B cell (primary cell): Measurements from ENCODE around the gene RAB33B. TPM values are rescaled to one million over a fixed set of nuclear protein-coding genes. Genes with fewer than 3 reads are reported as not detected.

Experiments
- ATAC-seq: fragments of 200-7000 bp; cut with Tn5 transposase; one replicate; pipeline ENCODE4 v1.10.0; 2021; ENCODE audit warnings: low read depth, mild to moderate bottlenecking, moderate number of reproducible peaks, moderate library complexity
- CTCF ChIA-PET: fragments of 350-600 bp; sonication (Branson Sonifier 250); formaldehyde crosslinking; loops from one replicate; lab custom pipeline; 2021; ENCODE audit warnings: antibody characterized with exemption, inconsistent platforms; lab: Charles Lee
- POLR2A ChIA-PET: fragments of 350-600 bp; sonication (Branson Sonifier 250); formaldehyde crosslinking; loops from one replicate; lab custom pipeline; 2021; ENCODE audit warnings: antibody characterized with exemption; lab: Charles Lee
- DNase-seq: peaks from one replicate; pipeline ENCODE4 v3.0.0; 2013
- H2AFZ ChIP-seq: 2 replicates; pipeline ENCODE4 v1.6.1; 2012; ENCODE audit warnings: mild to moderate bottlenecking, low read depth, low read length; ENCODE audit not compliant: insufficient read depth, poor library complexity, severe bottlenecking
- H3K27ac ChIP-seq, 2 donors: 1 replicate in 1 of 2; 2 replicates in 1 of 2; pipeline ENCODE4 v1.5.1; 2012 to 2013; ENCODE audit warnings: low read length in 2 of 2, mild to moderate bottlenecking in 2 of 2, moderate library complexity in 1 of 2
- H3K27me3 ChIP-seq, 4 experiments: fragments of 200-600 bp in 1 of 4; sonication (generic) in 1 of 4; replicated peaks in 1 of 4; 1 replicate in 2 of 4; 2 replicates in 2 of 4; pipeline versions ENCODE4 v1.6.1 to v1.7.0; 2013 to 2016; ENCODE audit warnings: low read length in 3 of 4, mild to moderate bottlenecking in 2 of 4, mixed read lengths in 1 of 4, moderate library complexity in 1 of 4; ENCODE audit not compliant: insufficient read depth in 4 of 4, control insufficient read depth in 3 of 4; ENCODE audit errors: control extremely low read depth in 1 of 4
- H3K36me3 ChIP-seq, 2 experiments: replicated peaks in 1 of 2; 1 replicate in 1 of 2; 2 replicates in 1 of 2; pipeline versions ENCODE4 v1.6.1 to v1.7.1; 2013; ENCODE audit warnings: low read length in 1 of 2; ENCODE audit not compliant: insufficient read depth in 2 of 2, control insufficient read depth in 1 of 2; ENCODE audit errors: control extremely low read depth in 1 of 2, extremely low read depth in 1 of 2
- H3K4me1 ChIP-seq, 2 donors: fragments of 200-600 bp in 1 of 2; sonication (generic) in 1 of 2; 1 replicate in 1 of 2; 2 replicates in 1 of 2; pipeline versions ENCODE4 v1.5.1 to v1.6.1; 2013 to 2017; ENCODE audit warnings: low read length in 2 of 2; ENCODE audit not compliant: control insufficient read depth in 2 of 2, insufficient read depth in 2 of 2
- H3K4me2 ChIP-seq: replicated peaks from 2 replicates; pipeline ENCODE3; 2012; ENCODE audit warnings: mild to moderate bottlenecking, low read depth, low read length; ENCODE audit not compliant: poor library complexity, severe bottlenecking
- H3K4me3 ChIP-seq, 5 experiments: fragments of 200-600 bp in 1 of 5; sonication (generic) in 1 of 5; 1 replicate in 3 of 5; 2 replicates in 2 of 5; pipeline versions ENCODE4 v1.5.1 to v1.7.0; 2011 to 2016; ENCODE audit warnings: low read length in 4 of 5, mild to moderate bottlenecking in 4 of 5, low read depth in 2 of 5, control low read depth in 1 of 5, moderate library complexity in 1 of 5; ENCODE audit not compliant: insufficient read depth in 1 of 5; ENCODE audit errors: control extremely low read depth in 1 of 5, extremely low read depth in 1 of 5
- H3K79me2 ChIP-seq: fragments of 200-600 bp; sonication (generic); one replicate; pipeline ENCODE4 v1.6.0; 2016; ENCODE audit warnings: low read length; ENCODE audit not compliant: control insufficient read depth, insufficient read depth
- H3K9ac ChIP-seq: fragments of 200-600 bp; sonication (generic); 2 replicates; pipeline ENCODE4 v1.6.1; 2017; ENCODE audit warnings: mild to moderate bottlenecking, low read length, moderate library complexity
- H3K9me3 ChIP-seq, 3 donors: one replicate each; pipeline versions ENCODE4 v1.6.1 to v1.7.1; 2013; ENCODE audit warnings: low read length in 2 of 3; ENCODE audit not compliant: control insufficient read depth in 2 of 3, insufficient read depth in 1 of 3; ENCODE audit errors: control extremely low read depth in 1 of 3
- H4K20me1 ChIP-seq: 2 replicates; pipeline ENCODE4 v1.6.0; 2012; ENCODE audit warnings: mild to moderate bottlenecking, low read length; ENCODE audit not compliant: insufficient read depth, control insufficient read depth, poor library complexity, severe bottlenecking
- H3K27ac Mint-ChIP-seq: one replicate; pipeline ENCODE4 v1.8.0; 2021; ENCODE audit warnings: mixed read lengths
- H3K27me3 Mint-ChIP-seq: one replicate; pipeline ENCODE4 v1.8.0; 2021; ENCODE audit warnings: mixed read lengths
- H3K4me1 Mint-ChIP-seq: one replicate; pipeline ENCODE4 v1.8.0; 2021; ENCODE audit warnings: mixed read lengths
- H3K4me3 Mint-ChIP-seq: one replicate; pipeline ENCODE4 v1.8.0; 2021; ENCODE audit warnings: mixed read lengths
- H3K9me3 Mint-ChIP-seq: one replicate; pipeline ENCODE4 v1.8.0; 2022; ENCODE audit warnings: mixed read lengths; ENCODE audit not compliant: insufficient read depth
- EZH2 ChIP-seq: IDR thresholded peaks from 2 replicates; pipeline ENCODE4 v1.6.1; 2012; ENCODE audit warnings: borderline replicate concordance, low read depth, mild to moderate bottlenecking, moderate library complexity, low read length; ENCODE audit not compliant: insufficient read depth, poor library complexity, severe bottlenecking
- WGBS: methylation state at CpG from one replicate; pipeline ENCODE4 v1.1.5; 2013; ENCODE audit warnings: missing lambda C conversion rate; ENCODE audit not compliant: insufficient coverage; 5-methylcytosine and 5-hydroxymethylcytosine counted together
- intact Hi-C: fragments of 100-400 bp; cut with micrococcal nuclease; formaldehyde crosslinking; loops from one replicate; pipeline ENCODE4 v1.10.0; 2022
- polyA plus RNA-seq: library from polyadenylated mRNA; depleted of rRNA; stranded (reverse); fragments of >200 nt; gene quantifications from 2 replicates; pipeline ENCODE4 v1.2.3, GENCODE V29; 2012
- total RNA-seq, 2 donors: library from RNA; stranded (reverse); fragments of 120-200 nt in 1 of 2; gene quantifications; 1 replicate in 1 of 2; 2 replicates in 1 of 2; pipeline versions ENCODE4 v1.2.3 to v1.2.4, GENCODE V29; 2013 to 2022
- TF ChIP-seq, protein P1 (sequence below): fragments of 200-600 bp; IDR thresholded peaks from one replicate; pipeline ENCODE4 v1.8.0; 2022; ENCODE audit warnings: antibody characterized with exemption, mild to moderate bottlenecking

RAB33B gene
- total and polyA plus RNA-seq, 2 donors (not counting 1 experiment from before 2014, with no cell fraction given) = 13.1 to 18.2 TPM

DNA sequence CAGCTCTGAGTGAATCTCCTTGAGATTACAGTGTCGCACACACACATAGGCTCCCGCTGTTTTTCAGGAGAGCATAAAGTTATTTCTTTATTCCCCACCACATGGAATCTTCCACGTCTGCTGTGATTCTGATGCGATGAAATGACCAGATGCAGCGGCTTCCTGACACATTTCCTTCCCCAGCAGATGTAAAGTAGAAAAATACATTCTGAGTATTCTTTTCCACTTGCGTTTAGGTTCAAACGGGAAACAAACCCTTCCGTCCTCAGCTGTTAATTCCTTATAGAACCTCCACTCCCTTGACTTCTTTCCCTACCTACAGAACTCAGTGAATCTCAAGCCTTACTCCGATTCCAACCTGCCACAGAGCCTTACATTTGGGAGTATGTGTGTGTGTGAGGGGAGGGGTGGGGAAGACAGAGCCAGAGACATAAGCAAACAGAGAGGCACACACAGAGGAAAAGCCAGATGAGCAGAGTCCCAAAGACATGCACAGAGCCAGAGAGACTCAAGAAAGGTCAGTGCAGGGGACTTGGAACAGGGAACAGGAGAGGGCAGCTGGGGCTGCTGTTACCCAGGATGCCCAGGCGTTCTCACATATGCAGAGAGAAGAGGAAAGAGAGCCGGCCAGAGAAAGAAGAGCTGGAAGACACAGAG, 54.8 kb downstream of the RAB33B start:
- 100% methylated on average over 7 of the region's 11 CpGs for WGBS
- no peaks in the 10 kb centered on the region for H4K20me1 ChIP-seq
- ChIA-PET POLR2A (no interaction called here), CTCF (interaction anchor here (1.2 to 1.8 kb wide), 3 partner anchors 92 to 478 kb away, joined by 4 to 7 read pairs (median 4); no protein-coding TSS in a partner anchor)
- peaks cover 0 to 3% (median 0%) of the 10 kb centered on the region in 3 donors for H3K9me3 ChIP-seq
- H3K27me3 ChIP-seq = no peaks in the 10 kb centered on the region
- no peaks in the 10 kb centered on the region for H3K4me1 ChIP-seq
- H3K36me3 ChIP-seq = peaks cover 11 to 40% of the 10 kb centered on the region in 2 experiments
- no peak overlapping the region for H3K27ac ChIP-seq
- intact Hi-C loops = no loop called here
- TF ChIP-seq EZH2 = no peak
- TF ChIP-seq, protein P1, sequence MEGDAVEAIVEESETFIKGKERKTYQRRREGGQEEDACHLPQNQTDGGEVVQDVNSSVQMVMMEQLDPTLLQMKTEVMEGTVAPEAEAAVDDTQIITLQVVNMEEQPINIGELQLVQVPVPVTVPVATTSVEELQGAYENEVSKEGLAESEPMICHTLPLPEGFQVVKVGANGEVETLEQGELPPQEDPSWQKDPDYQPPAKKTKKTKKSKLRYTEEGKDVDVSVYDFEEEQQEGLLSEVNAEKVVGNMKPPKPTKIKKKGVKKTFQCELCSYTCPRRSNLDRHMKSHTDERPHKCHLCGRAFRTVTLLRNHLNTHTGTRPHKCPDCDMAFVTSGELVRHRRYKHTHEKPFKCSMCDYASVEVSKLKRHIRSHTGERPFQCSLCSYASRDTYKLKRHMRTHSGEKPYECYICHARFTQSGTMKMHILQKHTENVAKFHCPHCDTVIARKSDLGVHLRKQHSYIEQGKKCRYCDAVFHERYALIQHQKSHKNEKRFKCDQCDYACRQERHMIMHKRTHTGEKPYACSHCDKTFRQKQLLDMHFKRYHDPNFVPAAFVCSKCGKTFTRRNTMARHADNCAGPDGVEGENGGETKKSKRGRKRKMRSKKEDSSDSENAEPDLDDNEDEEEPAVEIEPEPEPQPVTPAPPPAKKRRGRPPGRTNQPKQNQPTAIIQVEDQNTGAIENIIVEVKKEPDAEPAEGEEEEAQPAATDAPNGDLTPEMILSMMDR = no peak
- H3K79me2 ChIP-seq = no peaks in the 10 kb centered on the region
- no peak overlapping the region for H3K27ac Mint-ChIP-seq
- no peak overlapping the region for H3K4me2 ChIP-seq
- no peak overlapping the region for H3K4me3 ChIP-seq
- no peak for DNase-seq
- no peaks in the 10 kb centered on the region for H3K4me1 Mint-ChIP-seq
- no peaks in the 10 kb centered on the region for H3K27me3 Mint-ChIP-seq
- H3K4me3 Mint-ChIP-seq = no peak overlapping the region
- H3K9me3 Mint-ChIP-seq = no peaks in the 10 kb centered on the region
- no peak for ATAC-seq
- no peak overlapping the region for H2AFZ ChIP-seq
- no peak overlapping the region for H3K9ac ChIP-seq

DNA sequence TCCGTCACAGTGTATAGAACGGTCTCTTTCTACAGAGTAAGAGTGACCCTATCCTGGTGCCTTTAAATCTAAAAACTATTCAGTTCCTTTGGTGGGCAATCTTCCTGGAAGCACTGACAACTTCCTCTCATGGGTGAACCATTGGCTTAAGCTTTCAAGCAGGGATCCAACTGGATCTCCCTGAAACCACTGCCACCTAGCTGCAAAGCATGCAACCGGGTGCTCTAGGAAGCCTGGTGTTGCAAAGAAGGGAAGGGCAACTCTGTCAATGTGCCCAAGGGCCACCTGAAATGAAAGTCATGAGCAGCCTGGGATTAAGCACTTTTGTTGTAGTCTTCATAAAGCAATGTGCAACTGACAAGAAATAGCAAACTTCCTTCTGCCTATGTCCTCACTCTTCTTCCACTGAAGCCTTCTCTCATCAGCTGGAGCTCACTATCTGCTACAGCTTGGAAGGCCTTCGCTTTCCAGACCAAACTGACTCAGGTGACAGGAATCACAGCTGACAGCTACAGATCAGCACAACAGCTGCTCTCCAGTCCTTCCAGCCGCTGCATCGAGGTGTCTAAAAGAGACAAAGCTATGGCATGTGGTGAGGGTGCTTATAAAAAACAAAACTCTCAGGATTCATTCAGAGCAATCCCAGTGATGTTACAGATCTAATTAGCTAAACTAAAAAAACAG, 55.9 kb downstream of the RAB33B start:
- intact Hi-C loops = no loop called here
- no peak for DNase-seq
- POLR2A ChIA-PET = no interaction called here

More for the DNA sequence above, 55.9 kb downstream of the RAB33B start:
- no peak overlapping the region for H3K4me2 ChIP-seq
- H3K27ac Mint-ChIP-seq = no peak overlapping the region
- H3K36me3 ChIP-seq = peaks cover 14 to 41% of the 10 kb centered on the region in 2 experiments
- CTCF ChIA-PET = interaction anchor here (0.6 to 1.8 kb wide), 5 partner anchors 19 to 481 kb away, joined by 3 to 7 read pairs (median 4); no protein-coding TSS in a partner anchor
- no peaks in the 10 kb centered on the region for H3K4me1 Mint-ChIP-seq
- no peak overlapping the region for H3K9ac ChIP-seq
- no peak overlapping the region for H3K27ac ChIP-seq
- H3K27me3 ChIP-seq = no peaks in the 10 kb centered on the region
- no peaks in the 10 kb centered on the region for H3K27me3 Mint-ChIP-seq
- no peaks in the 10 kb centered on the region for H4K20me1 ChIP-seq
- H2AFZ ChIP-seq = no peak overlapping the region
- WGBS = 90% methylated on average over 4 of the region's 6 CpGs
- H3K9me3 ChIP-seq = no peaks in the 10 kb centered on the region
- no peaks in the 10 kb centered on the region for H3K79me2 ChIP-seq
- TF ChIP-seq, protein P1 = no peak
- no peak for TF ChIP-seq EZH2
- no peak overlapping the region for H3K4me3 ChIP-seq
- no peak for ATAC-seq
- no peaks in the 10 kb centered on the region for H3K9me3 Mint-ChIP-seq
- no peak overlapping the region for H3K4me3 Mint-ChIP-seq
- no peaks in the 10 kb centered on the region for H3K4me1 ChIP-seq
